Natural killer cell treated with Interleukin-12 subunit alpha and Interleukin-12 subunit beta and Interleukin-15 and Interleukin-18, amount 100 ng/mL, for 72 hours (primary cell): ENCODE measurements around the gene HDDC2. TPM values are rescaled to one million over a fixed set of nuclear protein-coding genes. Genes with fewer than 3 reads are reported as not detected.

Source experiments
- ATAC-seq, 2 donors: fragments of 150-1000 bp; cut with Tn5 transposase in 1 of 2; sonication (Bioruptor Pico), chemical (Tn5 transposase) in 1 of 2; 2 replicates each; pipeline ENCODE4 v1.10.0; 2021
- DNase-seq: peaks from one replicate; pipeline ENCODE4 v3.0.0; 2022; ENCODE audit warnings: low spot score
- H3K27ac Mint-ChIP-seq, 2 donors: 1 replicate in 1 of 2; 2 replicates in 1 of 2; pipeline ENCODE4 v1.8.0; 2022; ENCODE audit warnings: mixed read lengths in 2 of 2, mild to moderate bottlenecking in 1 of 2, moderate library complexity in 1 of 2
- H3K27me3 Mint-ChIP-seq, 2 donors: 1 replicate in 1 of 2; 2 replicates in 1 of 2; pipeline ENCODE4 v1.8.0; 2022; ENCODE audit warnings: mixed read lengths in 2 of 2
- H3K36me3 Mint-ChIP-seq: one replicate; pipeline ENCODE4 v1.8.0; 2022; ENCODE audit warnings: mixed read lengths
- H3K4me1 Mint-ChIP-seq, 2 donors: 1 replicate in 1 of 2; 2 replicates in 1 of 2; pipeline ENCODE4 v1.8.0; 2022; ENCODE audit warnings: low read depth in 2 of 2, mixed read lengths in 2 of 2, mild to moderate bottlenecking in 1 of 2
- H3K4me3 Mint-ChIP-seq: one replicate; pipeline ENCODE4 v1.8.0; 2022; ENCODE audit warnings: mixed read lengths
- H3K9me3 Mint-ChIP-seq: 2 replicates; pipeline ENCODE4 v1.8.0; 2022; ENCODE audit warnings: mixed read lengths
- total RNA-seq, 2 donors: library from RNA; stranded (reverse); gene quantifications; one replicate each; pipeline ENCODE4 v1.2.3, GENCODE V29; 2022

The HDDC2 gene
- total RNA-seq, 2 donors from 2014 or later = 36.8 to 44.0 TPM

DNA sequence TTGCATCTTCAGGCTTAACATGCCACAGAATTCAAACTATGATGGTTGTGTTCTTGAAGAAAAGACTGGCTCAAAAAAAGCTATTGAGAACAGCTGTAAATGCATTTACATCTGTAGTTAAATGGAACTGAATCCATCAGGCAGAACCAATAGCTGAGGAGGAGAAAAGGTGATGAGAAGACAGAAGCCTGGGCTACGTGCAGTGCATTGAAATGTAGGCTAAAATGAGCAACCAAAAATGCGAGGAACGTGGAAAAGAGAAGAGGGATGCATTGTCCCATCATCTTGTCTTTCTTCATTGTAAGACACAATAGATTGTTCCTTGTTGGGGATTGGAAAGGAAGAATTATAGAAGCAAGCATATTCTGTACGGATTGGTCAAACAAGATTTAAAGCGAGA is 13.8 kb upstream of the HDDC2 start:
- no peak overlapping the region for H3K27ac Mint-ChIP-seq
- H3K4me3 Mint-ChIP-seq = no peak overlapping the region
- no peaks in the 10 kb centered on the region for H3K36me3 Mint-ChIP-seq
- peaks cover 11 to 14% of the 10 kb centered on the region in 2 donors for H3K27me3 Mint-ChIP-seq
- no peaks in the 10 kb centered on the region for H3K9me3 Mint-ChIP-seq
- DNase-seq (no peak), ATAC-seq (no peak)
- H3K4me1 Mint-ChIP-seq = peaks cover 0 to 2% of the 10 kb centered on the region in 2 donors

- Mint-ChIP-seq H3K9me3 (no peaks in the 10 kb centered on the region), H3K4me1 (peaks cover 0 to 2% of the 10 kb centered on the region in 2 donors), H3K36me3 (no peaks in the 10 kb centered on the region), H3K27ac (no peak overlapping the region), H3K4me3 (no peak overlapping the region), H3K27me3 (peaks cover 11 to 14% of the 10 kb centered on the region in 2 donors)
- ATAC-seq (peak; percentile 56 to 59), DNase-seq (no peak)
Observed at GRCh38 chr6:125314009-125314581, 12.3 kb upstream of the HDDC2 start.

DNA sequence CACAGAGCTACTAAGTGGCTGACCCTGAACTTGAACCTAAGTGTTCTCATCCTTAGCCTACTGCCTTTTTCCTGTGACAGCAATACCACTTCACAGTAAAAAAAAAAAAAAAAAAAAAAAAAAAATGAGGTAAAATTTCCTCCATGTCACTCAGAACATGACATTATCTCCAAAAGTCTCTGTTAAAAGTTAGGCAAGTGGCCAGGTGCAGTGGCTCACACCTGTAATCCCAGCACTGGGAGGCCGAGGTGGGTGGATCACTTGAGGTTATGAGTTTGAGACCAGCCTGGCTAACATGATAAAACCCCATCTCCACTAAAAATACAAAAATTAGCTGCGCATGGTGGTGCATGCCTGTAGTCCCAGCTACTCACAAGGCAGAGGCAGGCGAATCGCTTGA is 11.2 kb upstream of the HDDC2 start:
- DNase-seq = no peak
- ATAC-seq = no peak
- no peaks in the 10 kb centered on the region for H3K36me3 Mint-ChIP-seq
- H3K4me1 Mint-ChIP-seq = peaks cover 0 to 5% of the 10 kb centered on the region in 2 donors
- no peaks in the 10 kb centered on the region for H3K9me3 Mint-ChIP-seq
- H3K27me3 Mint-ChIP-seq = peaks cover 7 to 16% of the 10 kb centered on the region in 2 donors
- no peak overlapping the region for H3K27ac Mint-ChIP-seq
- no peak overlapping the region for H3K4me3 Mint-ChIP-seq

GRCh38 chr6:125312478-125312877 is 10.7 kb upstream of the HDDC2 start:
- no peaks in the 10 kb centered on the region for H3K9me3 Mint-ChIP-seq
- H3K36me3 Mint-ChIP-seq = no peaks in the 10 kb centered on the region
- peaks cover 0 to 7% of the 10 kb centered on the region in 2 donors for H3K4me1 Mint-ChIP-seq
- no peak overlapping the region for H3K4me3 Mint-ChIP-seq
- H3K27ac Mint-ChIP-seq = no peak overlapping the region
- H3K27me3 Mint-ChIP-seq = peaks cover 7 to 17% of the 10 kb centered on the region in 2 donors
- ATAC-seq = no peak
- no peak for DNase-seq

DNA sequence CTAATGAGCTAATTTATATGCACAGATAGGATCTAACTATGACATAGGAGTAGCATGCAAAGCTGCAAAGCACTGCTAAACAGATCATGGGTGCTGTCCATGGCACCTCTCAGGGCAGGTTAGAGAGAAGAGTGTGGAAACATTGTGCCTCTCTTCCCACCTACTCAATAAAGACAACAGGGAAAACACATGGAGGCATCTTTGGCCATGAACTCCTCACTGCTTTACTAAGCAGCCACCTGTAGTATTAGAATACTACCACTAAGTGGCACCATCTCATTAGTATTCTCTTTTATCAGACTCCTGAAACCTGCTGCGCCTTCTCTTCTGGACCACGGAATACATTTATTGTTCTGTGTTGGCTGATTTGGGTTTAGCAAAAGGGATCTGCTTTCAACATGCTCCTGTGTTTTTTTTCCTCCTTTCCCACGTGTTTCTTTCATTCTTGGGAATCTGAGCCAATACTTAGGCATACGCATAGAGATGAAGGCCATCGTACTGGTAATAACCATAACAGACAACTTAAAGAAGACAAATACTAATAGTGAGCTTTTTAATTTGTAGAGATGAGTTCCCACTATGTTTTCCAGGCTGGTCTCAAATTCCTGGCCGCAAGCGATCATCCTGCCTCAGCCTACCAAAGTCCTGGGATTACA is 9.4 kb upstream of the HDDC2 start:
- no peak overlapping the region for H3K27ac Mint-ChIP-seq
- H3K27me3 Mint-ChIP-seq = peaks cover 7 to 14% of the 10 kb centered on the region in 2 donors
- ATAC-seq = peak; percentile 68 to 75
- H3K4me1 Mint-ChIP-seq = peaks cover 0 to 7% of the 10 kb centered on the region in 2 donors
- DNase-seq = no peak
- H3K9me3 Mint-ChIP-seq = no peaks in the 10 kb centered on the region
- no peak overlapping the region for H3K4me3 Mint-ChIP-seq
- H3K36me3 Mint-ChIP-seq = no peaks in the 10 kb centered on the region

- H3K27ac Mint-ChIP-seq = no peak overlapping the region
- ATAC-seq (no peak), DNase-seq (no peak)
- H3K36me3 Mint-ChIP-seq = no peaks in the 10 kb centered on the region
- no peaks in the 10 kb centered on the region for H3K9me3 Mint-ChIP-seq
- H3K4me1 Mint-ChIP-seq = peaks cover 0 to 7% of the 10 kb centered on the region in 2 donors
- H3K27me3 Mint-ChIP-seq = peaks cover 14 to 17% of the 10 kb centered on the region in 2 donors
- no peak overlapping the region for H3K4me3 Mint-ChIP-seq
Observed at GRCh38 chr6:125307964-125308615, 6.3 kb upstream of the HDDC2 start.

DNA sequence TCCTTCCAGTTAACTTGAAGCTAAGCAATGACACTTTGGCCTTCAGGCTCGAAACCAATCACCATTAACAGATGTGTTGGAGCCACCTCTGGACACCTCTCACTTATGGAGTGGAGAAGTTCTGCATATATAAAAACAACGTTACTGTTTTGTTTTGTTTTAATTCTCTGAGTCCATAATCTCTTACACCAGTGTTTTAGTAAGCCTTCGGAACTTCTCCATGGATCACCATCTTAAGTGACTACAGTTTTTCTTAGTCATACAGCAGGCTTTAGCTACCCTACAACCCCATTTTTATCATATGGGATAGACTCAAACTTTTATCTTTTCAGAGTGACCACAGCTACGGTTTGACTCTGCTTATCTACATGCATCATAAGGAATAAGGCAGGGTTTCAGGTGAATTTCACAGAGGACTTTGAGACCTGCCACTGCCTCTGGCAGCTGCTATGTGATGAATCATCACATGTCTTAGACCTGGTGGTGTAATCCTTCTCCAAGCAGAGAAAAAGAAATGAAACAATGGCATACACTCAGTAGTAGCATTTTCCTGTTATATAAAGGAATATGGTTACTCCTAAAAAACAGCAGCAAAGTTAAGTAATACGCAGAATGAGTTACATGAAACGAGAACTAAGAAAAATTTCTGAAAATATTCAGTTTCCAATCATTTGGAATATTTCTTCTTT is 5.5 kb upstream of the HDDC2 start:
- no peak for ATAC-seq
- DNase-seq = no peak
- peaks cover 3% of the 10 kb centered on the region for H3K9me3 Mint-ChIP-seq
- peaks cover 7 to 12% of the 10 kb centered on the region in 2 donors for H3K4me1 Mint-ChIP-seq
- peaks cover 9 to 12% of the 10 kb centered on the region in 2 donors for H3K27me3 Mint-ChIP-seq
- H3K27ac Mint-ChIP-seq = no peak overlapping the region
- H3K4me3 Mint-ChIP-seq = no peak overlapping the region
- no peaks in the 10 kb centered on the region for H3K36me3 Mint-ChIP-seq

DNA sequence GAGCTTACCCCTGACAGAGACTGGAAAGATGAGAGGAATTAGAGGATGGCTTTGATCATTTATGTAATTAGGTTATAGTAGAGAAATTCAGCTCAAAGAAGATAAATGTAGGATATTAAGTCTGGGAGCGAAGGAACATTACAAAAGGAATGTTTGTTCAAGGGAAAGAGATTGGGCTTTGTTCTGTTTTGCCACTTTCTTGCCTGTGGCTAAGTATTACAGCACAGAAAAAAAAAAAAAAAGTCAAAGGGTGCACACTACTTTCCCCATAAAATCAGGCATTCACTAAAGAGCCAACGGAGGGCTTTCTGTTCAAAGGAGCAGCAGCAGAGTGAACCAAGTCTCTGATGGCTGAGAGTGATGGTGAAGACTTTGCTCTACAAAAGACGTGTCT is 5.0 kb upstream of the HDDC2 start:
- no peak overlapping the region for H3K4me3 Mint-ChIP-seq
- H3K27me3 Mint-ChIP-seq = peaks cover 7 to 10% of the 10 kb centered on the region in 2 donors
- H3K27ac Mint-ChIP-seq = no peak overlapping the region
- H3K9me3 Mint-ChIP-seq = peaks cover 5% of the 10 kb centered on the region
- ATAC-seq (no peak), DNase-seq (no peak)
- peaks cover 9 to 14% of the 10 kb centered on the region in 2 donors for H3K4me1 Mint-ChIP-seq
- no peaks in the 10 kb centered on the region for H3K36me3 Mint-ChIP-seq

DNA sequence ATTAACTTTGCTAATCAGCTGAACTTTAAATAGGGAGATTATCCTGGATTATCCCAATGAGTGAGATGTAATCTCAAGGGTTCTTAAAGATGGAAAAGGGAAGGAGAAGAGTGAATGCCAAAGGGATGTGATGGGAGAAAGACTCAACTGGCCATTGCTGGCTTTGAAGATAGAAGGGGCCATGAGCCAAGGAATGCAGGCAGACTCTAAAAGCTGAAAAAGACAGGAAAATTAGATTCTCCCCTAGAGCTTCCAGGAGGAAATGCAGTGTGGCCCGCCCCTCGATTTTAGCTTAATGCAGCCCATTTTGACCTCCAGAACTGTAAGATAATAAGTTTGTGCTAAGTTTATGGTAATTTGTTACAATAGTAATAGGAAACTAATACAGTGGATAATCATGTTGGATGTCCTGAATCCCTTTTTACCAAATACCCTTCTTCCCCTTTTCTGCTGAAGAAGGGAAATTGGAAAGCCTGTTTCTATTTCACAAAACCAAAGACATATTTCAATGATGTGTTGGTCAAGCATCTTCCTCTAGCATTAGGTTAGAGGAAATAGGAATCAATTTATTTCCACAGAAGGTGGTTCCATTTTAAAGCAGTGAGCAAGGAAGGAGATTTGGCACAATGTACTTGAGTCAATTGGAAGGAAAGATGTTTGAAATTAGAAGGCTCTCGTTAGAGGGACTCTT is 3.3 kb upstream of the HDDC2 start:
- peaks cover 5% of the 10 kb centered on the region for H3K9me3 Mint-ChIP-seq
- no peaks in the 10 kb centered on the region for H3K36me3 Mint-ChIP-seq
- no peak for ATAC-seq
- no peak overlapping the region for H3K4me3 Mint-ChIP-seq
- DNase-seq = no peak
- peak overlapping the region in 1 of 2 donors; percentile 21 for H3K27ac Mint-ChIP-seq
- H3K27me3 Mint-ChIP-seq = peaks cover 7 to 10% of the 10 kb centered on the region in 2 donors
- H3K4me1 Mint-ChIP-seq = peaks cover 20 to 23% of the 10 kb centered on the region in 2 donors

- no peak for ATAC-seq
- Mint-ChIP-seq H3K27me3 (peaks cover 4 to 10% of the 10 kb centered on the region in 2 donors), H3K27ac (peak overlapping the region; percentile 95 to 96), H3K4me1 (peaks cover 33 to 35% of the 10 kb centered on the region in 2 donors), H3K36me3 (peaks cover 10% of the 10 kb centered on the region), H3K4me3 (no peak overlapping the region), H3K9me3 (peaks cover 5% of the 10 kb centered on the region)
- no peak for DNase-seq
Observed at GRCh38 chr6:125303512-125303854, 1.7 kb upstream of the HDDC2 start.

- Mint-ChIP-seq H3K4me3 (peak overlapping the region; percentile 68), H3K36me3 (peaks cover 14% of the 10 kb centered on the region), H3K9me3 (peaks cover 5% of the 10 kb centered on the region), H3K4me1 (peaks cover 36 to 37% of the 10 kb centered on the region in 2 donors), H3K27ac (peak overlapping the region; percentile 95 to 96), H3K27me3 (peaks cover 2 to 10% of the 10 kb centered on the region in 2 donors)
- no peak for ATAC-seq
- no peak for DNase-seq
Observed at GRCh38 chr6:125302840-125303511, 1.2 kb upstream of the HDDC2 start.

DNA sequence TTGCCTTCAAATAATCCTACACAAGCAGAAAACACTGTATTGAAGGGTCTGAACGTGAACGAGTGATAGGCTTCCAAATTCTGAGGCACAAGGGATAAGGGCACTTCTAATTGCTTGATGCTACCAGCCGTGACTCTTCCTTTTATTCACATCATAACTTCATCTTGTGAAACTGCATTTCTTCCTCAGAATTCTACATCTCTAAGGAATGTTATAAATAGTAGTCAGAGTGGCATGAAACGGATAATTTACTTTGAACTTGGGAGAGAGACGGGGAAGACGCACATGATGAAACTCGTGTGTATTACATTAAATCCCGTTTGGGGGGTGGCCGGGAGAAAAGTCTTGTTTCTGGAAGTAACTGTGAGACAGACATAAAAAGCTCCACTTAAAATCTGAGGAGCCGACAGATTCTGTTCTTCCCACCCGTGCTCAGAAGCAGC is 754 bp downstream of the HDDC2 start:
- no peak for DNase-seq
- H3K27me3 Mint-ChIP-seq = peaks cover 0 to 10% of the 10 kb centered on the region in 2 donors
- peaks cover 26% of the 10 kb centered on the region for H3K36me3 Mint-ChIP-seq

GRCh38 chr6:125299257-125299656 is 2.5 kb downstream of the HDDC2 start:
- Mint-ChIP-seq H3K9me3 (peaks cover 5% of the 10 kb centered on the region), H3K4me1 (peaks cover 48 to 54% of the 10 kb centered on the region in 2 donors), H3K4me3 (peak overlapping the region; percentile 95), H3K36me3 (peaks cover 32% of the 10 kb centered on the region), H3K27me3 (no peaks in the 10 kb centered on the region), H3K27ac (peak overlapping the region; percentile 95 to 96)
- ATAC-seq (peak; percentile 2 to 48), DNase-seq (no peak)

More for the DNA sequence above, 754 bp downstream of the HDDC2 start:
- Mint-ChIP-seq H3K27ac (peak overlapping the region; percentile 95 to 96), H3K4me3 (peak overlapping the region; percentile 95), H3K9me3 (peaks cover 5% of the 10 kb centered on the region), H3K4me1 (peaks cover 41 to 48% of the 10 kb centered on the region in 2 donors)
- no peak for ATAC-seq
